Duodenal mucosa (tissue), 2 donors: Measurements from ENCODE around the gene DUOX2.
"Not testable (repeated sequence)": the region's sequence is repeated elsewhere in the genome, so short reads cannot be mapped to it uniquely, and the experiment has no call there.

Experiments
- H3K27ac ChIP-seq: one replicate; pipeline ENCODE4 v1.7.0; 2013; ENCODE audit warnings: low read depth, low read length
- H3K27me3 ChIP-seq, 2 donors: one replicate each; pipeline ENCODE4 v1.7.0; 2013; ENCODE audit warnings: low read length in 2 of 2, control low read depth in 1 of 2; ENCODE audit not compliant: insufficient read depth in 2 of 2, control insufficient read depth in 1 of 2
- H3K36me3 ChIP-seq, 2 donors: one replicate each; pipeline ENCODE4 v1.7.0; 2013; ENCODE audit warnings: low read length in 2 of 2, control low read depth in 1 of 2; ENCODE audit not compliant: insufficient read depth in 2 of 2, control insufficient read depth in 1 of 2
- H3K4me1 ChIP-seq, 2 donors: one replicate each; pipeline ENCODE4 v1.7.0; 2013; ENCODE audit warnings: low read length in 2 of 2, control low read depth in 1 of 2; ENCODE audit not compliant: insufficient read depth in 2 of 2, control insufficient read depth in 1 of 2
- H3K4me3 ChIP-seq, 2 donors: one replicate each; pipeline ENCODE4 v1.7.0; 2013; ENCODE audit warnings: low read length in 2 of 2, low read depth in 1 of 2
- H3K9ac ChIP-seq, 2 donors: one replicate each; pipeline ENCODE4 v1.7.0; 2013; ENCODE audit warnings: low read length in 2 of 2, low read depth in 1 of 2
- H3K9me3 ChIP-seq, 2 donors: one replicate each; pipeline ENCODE4 v1.7.0; 2013; ENCODE audit warnings: low read length in 2 of 2, control low read depth in 1 of 2; ENCODE audit not compliant: control insufficient read depth in 1 of 2

DUOX2 gene

DNA sequence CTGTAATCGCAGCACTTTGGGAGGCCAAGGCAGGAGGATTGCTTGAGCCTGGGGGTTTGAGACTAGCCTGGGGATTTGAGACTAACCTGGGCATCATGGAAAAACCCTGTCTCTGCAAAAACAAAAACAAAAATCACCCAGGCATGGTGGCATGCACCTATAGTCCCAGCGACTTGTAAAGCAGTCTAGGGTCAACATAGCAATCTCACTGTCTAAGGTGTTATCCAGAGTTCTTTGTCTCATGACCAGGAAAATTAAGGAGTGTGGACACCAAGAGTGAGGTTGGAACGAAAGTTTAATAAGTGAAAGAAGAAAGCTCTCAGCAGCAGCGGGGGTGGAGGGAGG lies 65.6 kb downstream of the DUOX2 start:
- not testable (repeated sequence) for H3K9me3 ChIP-seq, H3K27me3 ChIP-seq, H3K9ac ChIP-seq, H3K4me3 ChIP-seq, H3K27ac ChIP-seq, H3K4me1 ChIP-seq
- peaks cover 0 to 12% of the 10 kb centered on the region in 2 donors for H3K36me3 ChIP-seq

GRCh38 chr15:45044270-45044669 lies 69.7 kb downstream of the DUOX2 start:
- H3K9ac ChIP-seq, H3K36me3 ChIP-seq, H3K4me1 ChIP-seq, H3K27ac ChIP-seq, H3K4me3 ChIP-seq, H3K27me3 ChIP-seq, H3K9me3 ChIP-seq: not testable (repeated sequence)

DNA sequence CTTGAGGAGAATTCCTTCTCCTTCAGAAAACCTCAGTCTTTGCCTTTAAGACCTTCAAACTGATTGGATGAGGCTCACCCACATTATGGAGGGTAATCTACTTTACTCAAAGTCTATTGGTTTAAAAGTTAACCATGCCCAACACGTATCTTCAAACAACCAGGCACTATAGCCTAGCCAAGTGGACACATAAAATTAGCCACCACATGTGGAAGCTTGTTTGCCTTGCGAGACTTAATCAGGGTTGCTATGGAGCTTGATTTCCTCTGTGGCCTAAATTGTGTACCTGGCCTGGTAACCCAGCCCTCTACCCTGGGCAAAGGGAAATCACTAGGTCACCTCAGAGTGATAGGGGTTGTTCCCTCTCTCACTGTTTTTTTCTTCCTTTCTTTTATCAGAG lies 71.1 kb downstream of the DUOX2 start:
- not testable (repeated sequence) for H3K9me3 ChIP-seq, H3K36me3 ChIP-seq, H3K27me3 ChIP-seq, H3K4me3 ChIP-seq, H3K4me1 ChIP-seq, H3K27ac ChIP-seq, H3K9ac ChIP-seq
